RWPE1 (cell line): ENCODE results near the gene SVIP.

Experiments used
- CTCF ChIA-PET: fragments of 350-600 bp; sonication (Branson Sonifier 250); formaldehyde crosslinking; extraction: SDS; loops from one replicate; lab custom pipeline; 2021; lab: Yijun Ruan, JAX
- POLR2A ChIA-PET: fragments of 400-600 bp; formaldehyde crosslinking; extraction: SDS; loops from one replicate; lab custom pipeline; 2020; ENCODE audit warnings: antibody characterized with exemption; ENCODE audit not compliant: low non-redundant PET; lab: Yijun Ruan, JAX
- DNase-seq: peaks from one replicate; pipeline ENCODE4 v3.0.0; 2012; ENCODE audit warnings: low spot score
- H3K27ac ChIP-seq: fragments of 450-650 bp; 2 replicates; pipeline ENCODE4 v1.5.1; 2017
- TF ChIP-seq, protein P1 (sequence below): fragments of 450-650 bp; conservative IDR thresholded peaks from 2 replicates; pipeline ENCODE4 v1.5.1; 2017; ENCODE audit warnings: low read depth, mild to moderate bottlenecking

The SVIP gene

GRCh38 chr11:22800482-22800881, 29.1 kb downstream of the SVIP start:
- CTCF ChIA-PET = interaction anchor here (1.9 kb wide), 1 partner anchor 13 kb away, joined by 5 read pairs; no protein-coding TSS in a partner anchor
- no peak overlapping the region for H3K27ac ChIP-seq
- TF ChIP-seq, protein P1, sequence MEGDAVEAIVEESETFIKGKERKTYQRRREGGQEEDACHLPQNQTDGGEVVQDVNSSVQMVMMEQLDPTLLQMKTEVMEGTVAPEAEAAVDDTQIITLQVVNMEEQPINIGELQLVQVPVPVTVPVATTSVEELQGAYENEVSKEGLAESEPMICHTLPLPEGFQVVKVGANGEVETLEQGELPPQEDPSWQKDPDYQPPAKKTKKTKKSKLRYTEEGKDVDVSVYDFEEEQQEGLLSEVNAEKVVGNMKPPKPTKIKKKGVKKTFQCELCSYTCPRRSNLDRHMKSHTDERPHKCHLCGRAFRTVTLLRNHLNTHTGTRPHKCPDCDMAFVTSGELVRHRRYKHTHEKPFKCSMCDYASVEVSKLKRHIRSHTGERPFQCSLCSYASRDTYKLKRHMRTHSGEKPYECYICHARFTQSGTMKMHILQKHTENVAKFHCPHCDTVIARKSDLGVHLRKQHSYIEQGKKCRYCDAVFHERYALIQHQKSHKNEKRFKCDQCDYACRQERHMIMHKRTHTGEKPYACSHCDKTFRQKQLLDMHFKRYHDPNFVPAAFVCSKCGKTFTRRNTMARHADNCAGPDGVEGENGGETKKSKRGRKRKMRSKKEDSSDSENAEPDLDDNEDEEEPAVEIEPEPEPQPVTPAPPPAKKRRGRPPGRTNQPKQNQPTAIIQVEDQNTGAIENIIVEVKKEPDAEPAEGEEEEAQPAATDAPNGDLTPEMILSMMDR = no peak
- no peak for DNase-seq
- POLR2A ChIA-PET = no interaction called here

DNA sequence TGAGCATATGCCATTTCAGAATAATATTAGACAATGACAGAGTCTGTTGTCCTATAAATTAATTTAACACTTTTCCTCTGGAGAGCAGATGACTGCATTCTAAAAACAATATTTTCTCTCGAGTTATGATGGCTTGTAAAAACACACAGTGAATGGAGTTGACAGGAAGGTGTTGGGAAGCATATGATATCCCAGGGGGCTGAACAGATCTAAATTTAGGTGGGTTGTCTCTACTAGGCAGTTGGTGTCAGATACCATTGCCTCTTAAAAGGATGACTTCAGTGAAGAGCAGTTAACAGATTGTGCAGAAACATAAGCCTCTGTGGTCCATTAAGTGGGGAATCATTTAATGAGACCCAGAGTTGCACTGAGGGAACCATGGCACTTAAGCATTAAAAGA, 30.7 kb downstream of the SVIP start:
- TF ChIP-seq, protein P1 = no peak
- ChIA-PET CTCF (no interaction called here), POLR2A (no interaction called here)
- no peak overlapping the region for H3K27ac ChIP-seq
- no peak for DNase-seq

DNA sequence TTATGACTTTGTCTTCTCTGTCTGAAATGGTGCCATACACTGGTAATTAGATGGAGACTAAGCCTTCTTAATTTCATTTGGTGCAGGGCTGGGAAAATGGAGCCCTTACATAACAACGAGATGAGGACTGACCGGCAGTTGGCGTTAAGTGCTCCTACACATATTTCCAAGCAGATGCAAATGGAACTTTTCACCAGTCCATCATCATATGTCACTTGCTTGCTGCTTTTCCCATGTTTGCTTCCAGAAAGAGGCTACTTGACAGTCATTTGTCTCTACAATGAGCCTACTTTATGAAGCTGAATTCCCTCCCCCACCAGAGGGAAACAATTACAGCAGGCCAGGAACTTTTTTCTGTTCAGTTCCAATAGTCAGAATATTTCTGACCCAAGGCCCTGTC, 32.6 kb downstream of the SVIP start:
- H3K27ac ChIP-seq = no peak overlapping the region
- CTCF ChIA-PET = interaction anchor here (0.9 kb wide), 1 partner anchor 135 kb away, joined by 3 read pairs; no protein-coding TSS in a partner anchor
- DNase-seq = no peak
- POLR2A ChIA-PET = no interaction called here
- TF ChIP-seq, protein P1 = no peak

DNA sequence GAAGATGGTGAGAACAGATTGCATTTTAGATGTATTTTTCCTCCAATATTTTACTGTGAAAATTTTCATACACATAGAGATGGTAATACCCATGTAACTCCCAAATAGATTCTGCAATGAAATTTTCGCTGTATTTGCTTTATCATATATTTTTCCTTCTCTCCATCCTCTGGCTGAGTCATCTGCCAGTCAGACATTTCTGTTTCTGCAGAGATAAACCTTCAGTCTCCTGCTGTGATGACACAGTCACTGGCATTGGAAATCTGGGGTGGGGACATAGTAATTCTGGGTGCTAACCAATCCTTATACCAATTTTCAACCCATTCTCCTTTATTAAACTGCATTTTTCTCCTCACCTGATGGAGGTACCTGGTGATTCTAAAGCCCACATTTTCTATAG, 33.7 kb downstream of the SVIP start:
- H3K27ac ChIP-seq = no peak overlapping the region
- no peak for DNase-seq
- TF ChIP-seq, protein P1 = no peak
- ChIA-PET CTCF (no interaction called here), POLR2A (no interaction called here)

DNA sequence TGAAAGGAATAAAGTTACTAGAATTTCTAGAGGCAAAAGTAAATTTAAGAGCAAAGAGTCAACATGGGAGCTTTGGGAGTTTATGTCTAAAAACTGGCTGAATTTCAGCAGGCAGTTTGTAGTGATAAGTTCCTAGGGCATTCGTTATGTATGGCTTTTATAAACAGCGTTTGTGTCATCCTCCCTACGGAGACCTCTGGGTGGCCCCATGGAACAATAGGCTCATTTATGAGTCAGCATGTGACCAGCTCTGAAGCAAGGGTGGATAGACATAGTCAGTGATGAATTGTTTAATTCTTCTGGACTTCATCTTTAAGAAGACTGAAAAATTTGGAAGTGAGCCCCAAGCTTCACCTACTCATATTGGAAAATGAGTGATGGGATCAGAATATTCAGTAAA, 37.1 kb downstream of the SVIP start:
- POLR2A ChIA-PET = no interaction called here
- H3K27ac ChIP-seq = no peak overlapping the region
- peak; percentile 16 for DNase-seq
- CTCF ChIA-PET = no interaction called here
- TF ChIP-seq, protein P1 = no peak

GRCh38 chr11:22787551-22788162, 41.9 kb downstream of the SVIP start:
- H3K27ac ChIP-seq = no peak overlapping the region
- POLR2A ChIA-PET = no interaction called here
- TF ChIP-seq, protein P1 = peak; percentile 77
- peak; percentile 34 for DNase-seq
- CTCF ChIA-PET = interaction anchor here (0.6 to 1.8 kb wide), 15 partner anchors 12 to 1162 kb away, joined by 3 to 11 read pairs (median 4); no protein-coding TSS in a partner anchor
